ENCODE results near the gene PPRC1.

DNA sequence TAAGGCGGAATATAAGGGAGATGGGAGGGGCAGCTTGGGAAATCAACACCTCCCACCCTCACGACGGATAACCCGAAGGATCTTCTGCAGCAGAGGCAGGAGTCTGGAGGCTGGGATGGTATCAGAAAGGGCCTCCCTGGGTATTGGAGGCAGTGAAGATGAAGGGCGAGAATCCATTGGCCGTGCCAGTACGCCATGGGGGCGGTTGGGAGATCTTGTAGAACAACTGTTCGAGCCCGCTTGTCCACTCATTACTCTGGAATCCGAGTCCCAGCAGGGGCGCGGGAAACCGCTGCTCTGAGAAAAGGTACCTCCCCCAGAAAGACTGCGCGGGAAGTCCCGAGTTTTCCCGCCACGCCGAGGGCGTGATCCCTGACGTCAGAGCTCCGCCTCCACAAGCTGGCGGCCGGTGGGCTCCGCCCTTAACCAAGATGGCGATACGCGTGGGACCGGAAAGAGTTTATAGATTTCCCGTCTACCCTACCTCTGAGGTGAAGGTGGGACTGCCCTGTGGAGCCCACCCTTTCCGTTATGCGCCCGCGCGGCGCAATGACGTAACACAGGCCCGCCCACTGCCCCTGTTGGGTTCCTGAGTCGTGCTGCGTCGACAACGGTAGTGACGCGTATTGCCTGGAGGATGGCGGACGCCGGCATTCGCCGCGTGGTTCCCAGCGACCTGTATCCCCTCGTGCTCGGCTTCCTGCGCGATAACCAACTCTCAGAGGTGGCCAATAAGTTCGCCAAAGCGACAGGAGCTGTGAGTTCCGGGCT lies 19.1 kb downstream of the PPRC1 start, which contains the start of gene NOLC1:
- TF ChIP-seq EP300 (IDR thresholded peaks at IDR 0.05) = peak in 3 of 4 donors; percentile 61 to 97 (median 83)
- TF ChIP-seq POLR2AphosphoS5 (IDR thresholded peaks at IDR 0.05) = peak; percentile 92 to 95 (median 92)
- peak; percentile 63 to 75 for TF ChIP-seq POLR2A (IDR thresholded peaks at IDR 0.05)
- TF ChIP-seq, protein P1, sequence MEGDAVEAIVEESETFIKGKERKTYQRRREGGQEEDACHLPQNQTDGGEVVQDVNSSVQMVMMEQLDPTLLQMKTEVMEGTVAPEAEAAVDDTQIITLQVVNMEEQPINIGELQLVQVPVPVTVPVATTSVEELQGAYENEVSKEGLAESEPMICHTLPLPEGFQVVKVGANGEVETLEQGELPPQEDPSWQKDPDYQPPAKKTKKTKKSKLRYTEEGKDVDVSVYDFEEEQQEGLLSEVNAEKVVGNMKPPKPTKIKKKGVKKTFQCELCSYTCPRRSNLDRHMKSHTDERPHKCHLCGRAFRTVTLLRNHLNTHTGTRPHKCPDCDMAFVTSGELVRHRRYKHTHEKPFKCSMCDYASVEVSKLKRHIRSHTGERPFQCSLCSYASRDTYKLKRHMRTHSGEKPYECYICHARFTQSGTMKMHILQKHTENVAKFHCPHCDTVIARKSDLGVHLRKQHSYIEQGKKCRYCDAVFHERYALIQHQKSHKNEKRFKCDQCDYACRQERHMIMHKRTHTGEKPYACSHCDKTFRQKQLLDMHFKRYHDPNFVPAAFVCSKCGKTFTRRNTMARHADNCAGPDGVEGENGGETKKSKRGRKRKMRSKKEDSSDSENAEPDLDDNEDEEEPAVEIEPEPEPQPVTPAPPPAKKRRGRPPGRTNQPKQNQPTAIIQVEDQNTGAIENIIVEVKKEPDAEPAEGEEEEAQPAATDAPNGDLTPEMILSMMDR (IDR thresholded peaks at IDR 0.05) = no peak

Measured in sigmoid colon (tissue), 4 donors.